H1 (cell line): ENCODE measurements around the gene TNS4. TPM values are rescaled to one million over a fixed set of nuclear protein-coding genes. Genes with fewer than 3 reads are reported as not detected.

ENCODE experiments used
- CTCF ChIA-PET: fragments of 300-600 bp; sonication (Branson Sonifier 250); formaldehyde crosslinking; loops from one replicate; lab custom pipeline; 2021; ENCODE audit not compliant: partially characterized antibody; lab: Charles Lee
- POLR2A ChIA-PET: fragments of 300-600 bp; sonication (Branson Sonifier 250); formaldehyde crosslinking; loops from one replicate; lab custom pipeline; 2021; ENCODE audit warnings: inconsistent platforms; ENCODE audit not compliant: partially characterized antibody; lab: Charles Lee
- DNase-seq, 2 experiments: peaks; one replicate each; pipeline versions ENCODE4 v3.0.0 to v3.0.0-alpha.2; 2010 to 2022; ENCODE audit warnings: low spot score in 2 of 2, low read depth in 1 of 2, mixed read lengths in 1 of 2
- FAIRE-seq: peaks from 2 replicates; lab custom pipeline; 2011; peaks lifted over from hg19 to GRCh38; lab: Jason Lieb, UNC
- H2AFZ ChIP-seq: 2 replicates; pipeline ENCODE4 v1.8.1; 2012; ENCODE audit warnings: low read length, inconsistent platforms
- H2AK5ac ChIP-seq: 2 replicates; pipeline ENCODE4 v1.6.1; 2013; ENCODE audit warnings: low read depth, low read length
- H2BK120ac ChIP-seq: replicated peaks from 2 replicates; pipeline ENCODE3; 2013; ENCODE audit warnings: low read depth, low read length, inconsistent platforms
- H2BK12ac ChIP-seq: 2 replicates; pipeline ENCODE4 v1.6.1; 2013; ENCODE audit warnings: low read depth, low read length
- H2BK15ac ChIP-seq: 2 replicates; pipeline ENCODE4 v1.6.1; 2013; ENCODE audit warnings: low read length
- H2BK20ac ChIP-seq: 2 replicates; pipeline ENCODE4 v1.6.1; 2013; ENCODE audit warnings: low read length
- H2BK5ac ChIP-seq: 2 replicates; pipeline ENCODE4 v1.6.1; 2013; ENCODE audit warnings: low read depth, low read length
- H3K14ac ChIP-seq: 2 replicates; pipeline ENCODE4 v1.6.1; 2013; ENCODE audit warnings: inconsistent platforms; ENCODE audit not compliant: insufficient read length
- H3K18ac ChIP-seq: 2 replicates; pipeline ENCODE4 v1.6.1; 2013; ENCODE audit warnings: low read length; ENCODE audit errors: extremely low read depth
- H3K23ac ChIP-seq: 2 replicates; pipeline ENCODE4 v1.6.1; 2013; ENCODE audit warnings: inconsistent platforms; ENCODE audit not compliant: insufficient read length
- H3K23me2 ChIP-seq: 2 replicates; pipeline ENCODE4 v1.6.1; 2013; ENCODE audit warnings: low read depth, low read length
- H3K27ac ChIP-seq: 2 replicates; pipeline ENCODE4 v1.6.1; 2011; ENCODE audit warnings: low read depth, low read length, inconsistent platforms
- H3K27me3 ChIP-seq, 4 experiments: replicated peaks in 1 of 4; 1 replicate in 1 of 4; 2 replicates in 3 of 4; pipeline versions ENCODE4 v1.6.1 to v1.8.1; 2011 to 2013; ENCODE audit warnings: low read length in 3 of 4, mild to moderate bottlenecking in 3 of 4, inconsistent platforms in 2 of 4, mixed read lengths in 2 of 4, moderate library complexity in 1 of 4; ENCODE audit not compliant: control insufficient read depth in 3 of 4, insufficient read depth in 3 of 4; ENCODE audit errors: extremely low read depth in 1 of 4
- H3K36me3 ChIP-seq, 4 experiments: 2 replicates each; pipeline versions ENCODE4 v1.6.1 to v1.8.1; 2011 to 2013; ENCODE audit warnings: mild to moderate bottlenecking in 4 of 4, low read length in 3 of 4, moderate library complexity in 2 of 4, control low read depth in 1 of 4, inconsistent platforms in 1 of 4; ENCODE audit not compliant: insufficient read depth in 4 of 4, control insufficient read depth in 2 of 4
- H3K4ac ChIP-seq: replicated peaks from 2 replicates; pipeline ENCODE3; 2013; ENCODE audit warnings: low read length, low read depth, mixed read lengths, inconsistent platforms; ENCODE audit not compliant: insufficient read length
- H3K4me1 ChIP-seq, 4 experiments: replicated peaks in 1 of 4; 1 replicate in 1 of 4; 2 replicates in 3 of 4; pipeline versions ENCODE4 v1.6.1 to v1.8.1; 2011 to 2013; ENCODE audit warnings: low read length in 3 of 4, inconsistent platforms in 2 of 4, mixed read lengths in 1 of 4; ENCODE audit not compliant: insufficient read depth in 4 of 4, control insufficient read depth in 3 of 4
- H3K4me2 ChIP-seq, 2 experiments: 2 replicates each; pipeline versions ENCODE4 v1.6.1 to v1.8.1; 2011 to 2013; ENCODE audit warnings: low read depth in 2 of 2, low read length in 2 of 2, control low read depth in 1 of 2, inconsistent platforms in 1 of 2, mild to moderate bottlenecking in 1 of 2; ENCODE audit not compliant: insufficient read depth in 1 of 2
- H3K4me3 ChIP-seq, 4 experiments: fragments of 200-600, 300-600 bp in 1 of 4; sonication (generic), shearing (Covaris generic), sonication (Bioruptor Twin) in 1 of 4; 2 replicates each; pipeline versions ENCODE4 v1.5.1 to v1.8.1; 2011 to 2016; ENCODE audit warnings: low read length in 4 of 4, low read depth in 3 of 4, control low read depth in 2 of 4, inconsistent platforms in 2 of 4, mild to moderate bottlenecking in 2 of 4, mixed read lengths in 1 of 4, moderate library complexity in 1 of 4; ENCODE audit not compliant: insufficient read depth in 2 of 4; ENCODE audit errors: extremely low read depth in 1 of 4
- H3K56ac ChIP-seq: replicated peaks from 2 replicates; pipeline ENCODE3; 2013; ENCODE audit warnings: low read depth, mild to moderate bottlenecking, mixed read lengths, low read length, inconsistent platforms; ENCODE audit not compliant: insufficient read length
- H3K79me1 ChIP-seq: 2 replicates; pipeline ENCODE4 v1.6.1; 2013; ENCODE audit warnings: low read depth, low read length, control low read depth
- H3K79me2 ChIP-seq, 2 experiments: 2 replicates each; pipeline versions ENCODE4 v1.6.1 to v1.8.1; 2012 to 2013; ENCODE audit warnings: low read length in 2 of 2, mild to moderate bottlenecking in 2 of 2, inconsistent platforms in 1 of 2; ENCODE audit not compliant: insufficient read depth in 2 of 2, control insufficient read depth in 1 of 2
- H3K9ac ChIP-seq, 4 experiments: replicated peaks in 1 of 4; 1 replicate in 1 of 4; 2 replicates in 3 of 4; pipeline versions ENCODE4 v1.6.1 to v1.8.1; 2011 to 2013; ENCODE audit warnings: low read depth in 3 of 4, low read length in 3 of 4, control low read depth in 2 of 4, mild to moderate bottlenecking in 2 of 4, moderate library complexity in 2 of 4, inconsistent platforms in 1 of 4; ENCODE audit errors: extremely low read depth in 1 of 4
- H3K9me3 ChIP-seq, 2 experiments: 2 replicates each; pipeline versions ENCODE4 v1.6.1 to v1.8.1; 2012 to 2013; ENCODE audit warnings: mild to moderate bottlenecking in 2 of 2, moderate library complexity in 2 of 2, control low read depth in 1 of 2, inconsistent platforms in 1 of 2, low read depth in 1 of 2, low read length in 1 of 2, mixed read lengths in 1 of 2; ENCODE audit not compliant: insufficient read depth in 2 of 2
- H4K20me1 ChIP-seq, 2 experiments: replicated peaks in 1 of 2; 2 replicates each; pipeline versions ENCODE3 to v1.8.1; 2011 to 2013; ENCODE audit warnings: inconsistent platforms in 2 of 2, low read length in 2 of 2, mild to moderate bottlenecking in 1 of 2; ENCODE audit not compliant: insufficient read depth in 2 of 2, control insufficient read depth in 1 of 2
- H4K5ac ChIP-seq: 2 replicates; pipeline ENCODE4 v1.6.1; 2013; ENCODE audit warnings: low read length, low read depth, mixed read lengths, inconsistent platforms; ENCODE audit not compliant: insufficient read length
- H4K8ac ChIP-seq: 2 replicates; pipeline ENCODE4 v1.8.0; 2013; ENCODE audit warnings: mild to moderate bottlenecking, moderate library complexity, low read length, inconsistent platforms; ENCODE audit not compliant: insufficient read depth; ENCODE audit errors: extremely low read depth
- H4K91ac ChIP-seq: replicated peaks from 2 replicates; pipeline ENCODE3; 2013; ENCODE audit warnings: low read length, mixed read lengths, inconsistent platforms; ENCODE audit not compliant: insufficient read length
- BRCA1 ChIP-seq: IDR thresholded peaks from 2 replicates; pipeline ENCODE4 v1.6.1; 2012; ENCODE audit warnings: low read depth, low read length, improper control_type of control experiment
- CBX8 ChIP-seq: fragments of 300-800, 300-1000 bp; sonication (generic); IDR thresholded peaks from 2 replicates; pipeline ENCODE4 v1.7.1; 2016; ENCODE audit warnings: low read depth, low read length, borderline replicate concordance
- EGR1 ChIP-seq: IDR thresholded peaks from 2 replicates; pipeline ENCODE4 v1.6.1; 2011; ENCODE audit warnings: low read depth, low read length, borderline replicate concordance
- MAX ChIP-seq: IDR thresholded peaks from 2 replicates; pipeline ENCODE4 v1.6.1; 2012; ENCODE audit warnings: inconsistent platforms
- NRF1 ChIP-seq: IDR thresholded peaks from 2 replicates; pipeline ENCODE4 v1.6.1; 2011; ENCODE audit warnings: mild to moderate bottlenecking, low read depth, low read length, improper control_type of control experiment
- SIRT6 ChIP-seq: IDR thresholded peaks from one replicate; pipeline ENCODE4 v1.7.1; 2012; ENCODE audit warnings: low read length, inconsistent platforms
- SP2 ChIP-seq: IDR thresholded peaks from 2 replicates; pipeline ENCODE4 v1.6.1; 2012; ENCODE audit warnings: mild to moderate bottlenecking, low read length, inconsistent platforms
- WGBS, 2 experiments: shearing (Covaris generic) in 1 of 2; methylation state at CpG; one replicate each; pipeline versions ENCODE4 v1.1.6 to v1.1.7; 2013 to 2015; ENCODE audit warnings: low lambda C conversion rate in 2 of 2, mixed read lengths in 2 of 2, inconsistent platforms in 1 of 2, low coverage in 1 of 2, missing lambda C conversion rate in 1 of 2; ENCODE audit not compliant: insufficient replicate concordance in 2 of 2, insufficient coverage in 1 of 2, insufficient read length in 1 of 2; ENCODE audit errors: extremely low coverage in 1 of 2, missing lambda C conversion rate in 1 of 2; 5-methylcytosine and 5-hydroxymethylcytosine counted together
- polyA plus RNA-seq, 7 experiments: library from polyadenylated mRNA; depleted of rRNA in 3 of 7; stranded (reverse) in 5 of 7; unstranded in 2 of 7; fragments of >200 nt in 5 of 7; fragments of 200-250 nt in 2 of 7; gene quantifications; 1 replicate in 5 of 7; 2 replicates in 1 of 7; 4 replicates in 1 of 7; pipeline versions ENCODE4 v1.2.1 to v1.2.3, GENCODE V29; 2011 to 2013; ENCODE audit warnings: missing spikeins in 2 of 7, mixed read lengths in 2 of 7
- total RNA-seq: library from RNA; stranded (reverse); fragmentation: NEBNext Ultra II Directional; extraction: Animal tissue kit (Norgen Biotek cat#: 25700); gene quantifications from 2 replicates; pipeline ENCODE4 v1.2.1, GENCODE V29; 2021

TNS4 gene
- total and polyA plus RNA-seq, 2 of the 8 experiments (the other 6 are each of a cell fraction or from before 2014, with no cell fraction given) = 0.20 to 0.21 TPM

GRCh38 chr17:40520991-40521453 lies 19.6 kb upstream of the TNS4 start:
- Histone ChIP-seq H2BK5ac (no peak overlapping the region), H3K9me3 (peaks cover 0 to 5% of the 10 kb centered on the region in 2 experiments; a peak in 1 of 4 replicates), H3K4ac (no peak overlapping the region), H3K23me2 (no peaks in the 10 kb centered on the region; the same call in 1 of the 2 replicates), H3K14ac (no peak overlapping the region), H2AFZ (peak overlapping the region; percentile 41; the same call in 1 of the 2 replicates), H3K79me2 (no peaks in the 10 kb centered on the region), H4K8ac (no peak overlapping the region), H3K27ac (no peak overlapping the region), H2BK15ac (peak overlapping the region; percentile 83; the same call in 1 of the 2 replicates), H2AK5ac (no peak overlapping the region), H4K20me1 (no peaks in the 10 kb centered on the region), H3K79me1 (no peaks in the 10 kb centered on the region), H2BK12ac (peak overlapping the region; percentile 18; the same call in 1 of the 2 replicates), H3K18ac (no peak overlapping the region), H2BK120ac (no peak overlapping the region), H3K4me2 (no peak overlapping the region), H4K91ac (peak overlapping the region; percentile 29), H3K23ac (no peak overlapping the region), H3K36me3 (no peaks in the 10 kb centered on the region), H3K4me1 (peaks cover 0 to 10% (median 2%) of the 10 kb centered on the region in 4 experiments; a peak in 5 of 7 replicates), H3K4me3 (no peak overlapping the region)
- no peak for DNase-seq
- POLR2A ChIA-PET = no interaction called here
- CTCF ChIA-PET = interaction anchor here (0.7 to 2.7 kb wide), 5 partner anchors 13 to 80 kb away, joined by 3 to 11 read pairs (median 4); no protein-coding TSS in a partner anchor
- TF ChIP-seq BRCA1 (no peak), SP2 (no peak), SIRT6 (no peak), CBX8 (no peak), NRF1 (no peak), EGR1 (no peak), MAX (no peak)
- TF ChIP-seq, all 59 proteins: peak for 0
- Histone ChIP-seq H3K56ac (no peak overlapping the region), H2BK20ac (peak overlapping the region; percentile 73; the same call in 1 of the 2 replicates), H4K5ac (no peak overlapping the region), H3K9ac (no peak overlapping the region), H3K27me3 (no peaks in the 10 kb centered on the region)
- FAIRE-seq = no peak
- 89% methylated on average over 14 of the region's 14 CpGs; no CpG with 5 or more reads in 1 of the 2 experiments for WGBS, 2 experiments
